Testis (tissue), 2 donors: ENCODE data around the gene SETD2.

Experiments used
- POLR2A ChIP-seq: fragments of 450-650 bp; IDR thresholded peaks from one replicate; pipeline ENCODE4 v1.6.1; 2017; ENCODE audit warnings: antibody characterized with exemption, mild to moderate bottlenecking, moderate library complexity
- TF ChIP-seq, protein P1 (sequence below), 3 experiments: fragments of 450-650 bp in 2 of 3; fragments of 200-600 bp in 1 of 3; sonication (generic) in 1 of 3; IDR thresholded peaks; one replicate each; pipeline ENCODE4 v1.5.1; 2016 to 2019; ENCODE audit warnings: antibody characterized with exemption in 3 of 3, mild to moderate bottlenecking in 2 of 3, moderate library complexity in 1 of 3

DNA sequence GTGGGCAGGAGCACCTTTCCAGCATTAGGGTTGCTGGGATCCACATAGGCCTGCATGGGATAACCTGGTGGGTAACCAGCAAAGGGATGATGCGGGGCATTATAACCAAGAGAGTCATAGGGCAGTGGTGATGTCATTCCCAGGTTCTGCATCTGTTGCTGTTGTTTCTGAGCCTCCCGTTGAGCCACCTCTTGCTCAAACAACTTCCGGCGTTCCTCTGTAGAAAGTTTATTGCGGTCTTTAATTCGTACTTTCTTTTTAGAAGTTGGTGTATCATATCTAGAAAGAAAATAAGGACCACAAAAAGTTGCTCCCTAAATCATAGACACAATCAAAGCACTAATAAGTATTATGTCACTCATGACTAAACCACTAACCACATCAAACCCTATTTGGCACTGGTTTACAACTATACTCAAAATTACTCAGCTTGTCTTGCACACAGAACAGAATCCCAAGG is 106.7 kb downstream of the SETD2 start:
- TF ChIP-seq, protein P1, sequence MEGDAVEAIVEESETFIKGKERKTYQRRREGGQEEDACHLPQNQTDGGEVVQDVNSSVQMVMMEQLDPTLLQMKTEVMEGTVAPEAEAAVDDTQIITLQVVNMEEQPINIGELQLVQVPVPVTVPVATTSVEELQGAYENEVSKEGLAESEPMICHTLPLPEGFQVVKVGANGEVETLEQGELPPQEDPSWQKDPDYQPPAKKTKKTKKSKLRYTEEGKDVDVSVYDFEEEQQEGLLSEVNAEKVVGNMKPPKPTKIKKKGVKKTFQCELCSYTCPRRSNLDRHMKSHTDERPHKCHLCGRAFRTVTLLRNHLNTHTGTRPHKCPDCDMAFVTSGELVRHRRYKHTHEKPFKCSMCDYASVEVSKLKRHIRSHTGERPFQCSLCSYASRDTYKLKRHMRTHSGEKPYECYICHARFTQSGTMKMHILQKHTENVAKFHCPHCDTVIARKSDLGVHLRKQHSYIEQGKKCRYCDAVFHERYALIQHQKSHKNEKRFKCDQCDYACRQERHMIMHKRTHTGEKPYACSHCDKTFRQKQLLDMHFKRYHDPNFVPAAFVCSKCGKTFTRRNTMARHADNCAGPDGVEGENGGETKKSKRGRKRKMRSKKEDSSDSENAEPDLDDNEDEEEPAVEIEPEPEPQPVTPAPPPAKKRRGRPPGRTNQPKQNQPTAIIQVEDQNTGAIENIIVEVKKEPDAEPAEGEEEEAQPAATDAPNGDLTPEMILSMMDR (IDR thresholded peaks at IDR 0.05), result no peak
- no peak for TF ChIP-seq POLR2A
